GM21515 (cell line): Measurements from ENCODE around the gene UQCRFS1.
"Not testable (repeated sequence)": the region's sequence is repeated elsewhere in the genome, so short reads cannot be mapped to it uniquely, and the experiment has no call there.

Source experiments
- ATAC-seq: cut with Tn5 transposase; IDR thresholded peaks from one replicate; pipeline ENCODE4 v1.9.1; 2021; ENCODE audit not compliant: unreplicated experiment

UQCRFS1 gene

GRCh38 chr19:29212648-29213573 lies at the start of gene UQCRFS1:
TSS of gene UQCRFS1 (minus strand) at chr19:29213151. CDS start at chr19:29213118, 33 bp downstream.
- peak; percentile 93 for ATAC-seq

- no peak for ATAC-seq
Observed at GRCh38 chr19:29262085-29262484, 49.1 kb upstream of the UQCRFS1 start.

GRCh38 chr19:29260477-29261317 lies 47.7 kb upstream of the UQCRFS1 start:
- no peak for ATAC-seq

- ATAC-seq: no peak
Observed at GRCh38 chr19:29259867-29260281, 46.9 kb upstream of the UQCRFS1 start.

- no peak for ATAC-seq
Observed at GRCh38 chr19:29259153-29259552, 46.2 kb upstream of the UQCRFS1 start.

- no peak for ATAC-seq
Observed at GRCh38 chr19:29256516-29256915, 43.6 kb upstream of the UQCRFS1 start.

GRCh38 chr19:29255912-29256311 lies 43.0 kb upstream of the UQCRFS1 start:
- no peak for ATAC-seq

GRCh38 chr19:29255006-29255405 lies 42.1 kb upstream of the UQCRFS1 start:
- no peak for ATAC-seq

GRCh38 chr19:29249798-29250197 lies 36.8 kb upstream of the UQCRFS1 start:
- not testable (repeated sequence) for ATAC-seq

- ATAC-seq: no peak
Observed at GRCh38 chr19:29248332-29248844, 35.4 kb upstream of the UQCRFS1 start.

- ATAC-seq: no peak
Observed at GRCh38 chr19:29247872-29248271, 34.9 kb upstream of the UQCRFS1 start.

GRCh38 chr19:29247471-29247870 lies 34.5 kb upstream of the UQCRFS1 start:
- ATAC-seq: no peak

GRCh38 chr19:29247051-29247450 lies 34.1 kb upstream of the UQCRFS1 start:
- ATAC-seq: no peak

- no peak for ATAC-seq
Observed at GRCh38 chr19:29245215-29245614, 32.3 kb upstream of the UQCRFS1 start.

- no peak for ATAC-seq
Observed at GRCh38 chr19:29241324-29241723, 28.4 kb upstream of the UQCRFS1 start.

- no peak for ATAC-seq
Observed at GRCh38 chr19:29239213-29239776, 26.3 kb upstream of the UQCRFS1 start.

- ATAC-seq: no peak
Observed at GRCh38 chr19:29233591-29233990, 20.6 kb upstream of the UQCRFS1 start.

GRCh38 chr19:29232315-29232852 lies 19.4 kb upstream of the UQCRFS1 start:
- no peak for ATAC-seq

- ATAC-seq: not testable (repeated sequence)
Observed at GRCh38 chr19:29231306-29231705, 18.4 kb upstream of the UQCRFS1 start.

GRCh38 chr19:29217616-29218015 lies 4.7 kb upstream of the UQCRFS1 start:
- ATAC-seq: no peak

- ATAC-seq: no peak
Observed at GRCh38 chr19:29216021-29216420, 3.1 kb upstream of the UQCRFS1 start.
